Stromal cell of bone marrow (primary cell): Measurements from ENCODE around the gene INO80B.

Source experiments
- DNase-seq: peaks from one replicate; pipeline ENCODE4 v3.0.0-alpha.2; 2012; ENCODE audit warnings: low read depth

Gene INO80B

GRCh38 chr2:74502147-74502719 lies 47.3 kb downstream of the INO80B start:
- no peak for DNase-seq

- DNase-seq: peak; percentile 74
Measured at GRCh38 chr2:74502720-74503505, 48.0 kb downstream of the INO80B start.

GRCh38 chr2:74503506-74504475 lies 48.9 kb downstream of the INO80B start:
- DNase-seq: no peak

- no peak for DNase-seq
Measured at GRCh38 chr2:74504591-74504990, 49.7 kb downstream of the INO80B start.

GRCh38 chr2:74505448-74506246 lies 50.8 kb downstream of the INO80B start:
- no peak for DNase-seq

GRCh38 chr2:74507145-74507925 lies 52.4 kb downstream of the INO80B start, which contains the start of gene PCGF1:
PCGF1 (minus strand) TSS chr2:74507695; CDS start chr2:74507668, 27 bp downstream.
- DNase-seq: peak; percentile 96
